H1 (cell line): Measurements from ENCODE around the gene RTP2. TPM values are rescaled to one million over a fixed set of nuclear protein-coding genes. Genes with fewer than 3 reads are reported as not detected.

Experiments
- ATF2 ChIP-seq: IDR thresholded peaks from 2 replicates; pipeline ENCODE4 v1.6.1; 2012; ENCODE audit warnings: low read length, inconsistent platforms
- CHD7 ChIP-seq: fragments of 300-600 bp; sonication (generic); IDR thresholded peaks from 2 replicates; pipeline ENCODE4 v1.7.1; 2012; ENCODE audit warnings: low read length, moderate library complexity, mild to moderate bottlenecking, inconsistent platforms; ENCODE audit not compliant: insufficient replicate concordance
- GTF2F1 ChIP-seq: IDR thresholded peaks from 2 replicates; pipeline ENCODE4 v1.6.1; 2012; ENCODE audit warnings: low read depth, low read length, improper control_type of control experiment, borderline replicate concordance
- JUND ChIP-seq: IDR thresholded peaks from 2 replicates; pipeline ENCODE4 v1.6.1; 2011; ENCODE audit warnings: mild to moderate bottlenecking, improper control_type of control experiment, low read length
- KDM1A ChIP-seq: fragments of 200-600, 300-600 bp; sonication (generic); IDR thresholded peaks from 2 replicates; pipeline ENCODE4 v1.7.1; 2016; ENCODE audit warnings: mild to moderate bottlenecking, low read length, borderline replicate concordance
- KDM4A ChIP-seq: IDR thresholded peaks from one replicate; pipeline ENCODE4 v1.7.1; 2012; ENCODE audit warnings: low read depth, mild to moderate bottlenecking, moderate library complexity, low read length, inconsistent platforms; ENCODE audit not compliant: severe bottlenecking
- NRF1 ChIP-seq: IDR thresholded peaks from 2 replicates; pipeline ENCODE4 v1.6.1; 2011; ENCODE audit warnings: mild to moderate bottlenecking, low read depth, low read length, improper control_type of control experiment
- polyA plus RNA-seq, 7 experiments: library from polyadenylated mRNA; depleted of rRNA in 3 of 7; stranded (reverse) in 5 of 7; unstranded in 2 of 7; fragments of >200 nt in 5 of 7; fragments of 200-250 nt in 2 of 7; gene quantifications; 1 replicate in 5 of 7; 2 replicates in 1 of 7; 4 replicates in 1 of 7; pipeline versions ENCODE4 v1.2.1 to v1.2.3, GENCODE V29; 2011 to 2013; ENCODE audit warnings: missing spikeins in 2 of 7, mixed read lengths in 2 of 7
- total RNA-seq: library from RNA; stranded (reverse); fragmentation: NEBNext Ultra II Directional; extraction: Animal tissue kit (Norgen Biotek cat#: 25700); gene quantifications from 2 replicates; pipeline ENCODE4 v1.2.1, GENCODE V29; 2021

The RTP2 gene
- total and polyA plus RNA-seq, 2 of the 8 experiments (the other 6 are each of a cell fraction or from before 2014, with no cell fraction given) = not detected

- TF ChIP-seq CHD7 (no peak), KDM4A (peak; percentile 26), JUND (no peak), KDM1A (no peak), NRF1 (0 out of 2 replicates have a peak, but pooled peaks have one; percentile 7), ATF2 (no peak), GTF2F1 (no peak)
Measured at GRCh38 chr3:187744169-187745151, 42.1 kb upstream of the RTP2 start (continued).
